ENCODE data around the gene ADAP1. TPM values are rescaled to one million over a fixed set of nuclear protein-coding genes. Genes with fewer than 3 reads are reported as not detected.

The ADAP1 gene
- total RNA-seq, 1 experiment from 2014 or later = 6.2 TPM

- H3K79me2 ChIP-seq (ENCODE audit: insufficient read depth, low read length) = no peaks in the 10 kb centered on the region
- H2AK5ac ChIP-seq (ENCODE audit: insufficient read length, low read length) = no peak overlapping the region
- WGBS (ENCODE audit: extremely low coverage, insufficient read length, low lambda C conversion rate) = no CpG with 5 or more reads among the region's 35 CpGs
- H4K8ac ChIP-seq (replicated peaks; ENCODE audit: insufficient read length, low read depth, low read length) = no peak overlapping the region
- H3K4ac ChIP-seq (ENCODE audit: low read depth, low read length) = no peak overlapping the region
- H3K23ac ChIP-seq (ENCODE audit: insufficient read length, low read depth, low read length) = no peak overlapping the region
- Mint-ChIP-seq H3K27me3 (ENCODE audit: low read depth) (no peaks in the 10 kb centered on the region; the same call in 1 of the 2 replicates), H3K27ac (peak overlapping the region in 2 of 3 experiments; percentile 55 to 81; a peak in 1 of 7 replicates), H3K36me3 (ENCODE audit: insufficient read depth in 1 of 3, low read depth in 3 of 3) (no peaks in the 10 kb centered on the region; a peak in 1 of 7 replicates), H3K4me1 (peaks cover 0 to 2% of the 10 kb centered on the region in 2 experiments; a peak in 2 of 4 replicates), H3K4me3 (no peak overlapping the region), H3K9me3 (no peaks in the 10 kb centered on the region)
- H2AFZ ChIP-seq (ENCODE audit: low read length) = no peak overlapping the region
- H2BK12ac ChIP-seq (ENCODE audit: insufficient read length, low read depth, low read length) = no peak overlapping the region
- H3K18ac ChIP-seq (ENCODE audit: insufficient read length, low read depth, low read length) = no peak overlapping the region
- no peak overlapping the region for H2BK5ac ChIP-seq (ENCODE audit: insufficient read length, low read length)
- H3K56ac ChIP-seq (ENCODE audit: insufficient read length, low read depth, low read length) = no peak overlapping the region
- TF ChIP-seq CTCF (conservative IDR thresholded peaks at IDR 0.05) = no peak
- H3K4me1 ChIP-seq (ENCODE audit: insufficient read depth, low read length) = no peaks in the 10 kb centered on the region
- H4K91ac ChIP-seq (ENCODE audit: insufficient read length, low read depth, low read length) = no peak overlapping the region
- H3K27me3 ChIP-seq (ENCODE audit: insufficient read depth, low read length) = no peaks in the 10 kb centered on the region
- H3K4me2 ChIP-seq (ENCODE audit: insufficient read depth, insufficient read length, low read length) = no peak overlapping the region
- H3K14ac ChIP-seq (ENCODE audit: insufficient read depth, low read length) = no peak overlapping the region
- no peak overlapping the region for H3K27ac ChIP-seq (ENCODE audit: insufficient read length, low read depth, low read length)
- H4K20me1 ChIP-seq (ENCODE audit: control insufficient read depth, insufficient read depth, insufficient read length) = no peaks in the 10 kb centered on the region
- H3K9ac ChIP-seq (ENCODE audit: extremely low read depth, insufficient read length, low read length) = no peak overlapping the region
- no peaks in the 10 kb centered on the region for H3K23me2 ChIP-seq (ENCODE audit: insufficient read length, low read depth, low read length, poor library complexity, severe bottlenecking)
- H3T11ph ChIP-seq (ENCODE audit: low read length) = no peak overlapping the region
- H3K79me1 ChIP-seq (ENCODE audit: insufficient read depth, low read depth, low read length, poor library complexity, severe bottlenecking) = no peaks in the 10 kb centered on the region
- H2BK15ac ChIP-seq (ENCODE audit: low read depth, low read length) = no peak overlapping the region
- H3K9me3 ChIP-seq (ENCODE audit: control insufficient read depth, low read depth, low read length) = no peaks in the 10 kb centered on the region
- no peak overlapping the region for H2BK120ac ChIP-seq (ENCODE audit: low read depth, low read length, poor library complexity, severe bottlenecking)
- DNase-seq = no peak
- H4K5ac ChIP-seq (ENCODE audit: insufficient read length, low read depth, low read length) = no peak overlapping the region
- H2BK20ac ChIP-seq (ENCODE audit: low read depth, low read length, poor library complexity, severe bottlenecking) = no peak overlapping the region
Observed at GRCh38 chr7:990933-991728, 36.7 kb upstream of the ADAP1 start.

Data from H9 (cell line).